Measurements from ENCODE around the gene VSTM2B.

The VSTM2B gene

DNA sequence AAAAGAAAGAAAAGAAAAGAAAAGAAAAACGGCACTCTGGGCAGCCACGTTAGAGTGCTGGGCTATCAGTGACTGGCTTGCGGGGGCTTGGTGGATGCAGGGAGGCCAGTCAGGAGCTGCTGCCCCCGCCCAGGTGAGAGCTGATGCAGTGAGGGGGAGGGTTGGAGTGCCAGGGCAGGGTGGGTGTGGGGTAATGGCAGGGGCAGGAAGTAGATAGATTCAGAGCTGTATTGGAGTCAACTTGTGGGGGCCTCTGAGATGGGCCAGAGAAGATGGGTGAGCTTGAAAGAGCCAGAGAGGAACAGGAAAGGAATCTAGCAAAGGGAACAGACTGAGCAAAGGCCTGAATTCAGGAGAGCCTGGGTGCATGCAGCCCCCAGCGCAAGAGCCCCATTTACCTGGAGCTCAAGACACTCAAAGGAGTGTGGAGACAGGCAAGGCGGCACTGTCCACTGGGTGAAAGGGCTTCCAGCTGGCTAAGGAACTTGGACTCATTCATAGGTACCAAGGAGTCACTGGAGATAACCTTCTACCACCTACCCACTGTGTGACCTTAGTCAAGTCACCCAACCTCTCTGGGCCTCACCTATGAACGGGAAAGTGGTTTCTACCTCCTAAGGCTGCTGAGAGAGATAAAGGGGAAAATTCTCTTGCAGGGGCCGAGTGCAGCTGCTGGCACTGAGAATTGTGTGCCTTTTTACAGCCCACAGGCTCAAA lies 20.2 kb downstream of the VSTM2B start:
- Histone ChIP-seq H3K4me1 (ENCODE audit: insufficient read depth, low read length, severe bottlenecking) (no peaks in the 10 kb centered on the region), H3K27me3 (ENCODE audit: insufficient read depth, low read length) (no peaks in the 10 kb centered on the region)

DNA sequence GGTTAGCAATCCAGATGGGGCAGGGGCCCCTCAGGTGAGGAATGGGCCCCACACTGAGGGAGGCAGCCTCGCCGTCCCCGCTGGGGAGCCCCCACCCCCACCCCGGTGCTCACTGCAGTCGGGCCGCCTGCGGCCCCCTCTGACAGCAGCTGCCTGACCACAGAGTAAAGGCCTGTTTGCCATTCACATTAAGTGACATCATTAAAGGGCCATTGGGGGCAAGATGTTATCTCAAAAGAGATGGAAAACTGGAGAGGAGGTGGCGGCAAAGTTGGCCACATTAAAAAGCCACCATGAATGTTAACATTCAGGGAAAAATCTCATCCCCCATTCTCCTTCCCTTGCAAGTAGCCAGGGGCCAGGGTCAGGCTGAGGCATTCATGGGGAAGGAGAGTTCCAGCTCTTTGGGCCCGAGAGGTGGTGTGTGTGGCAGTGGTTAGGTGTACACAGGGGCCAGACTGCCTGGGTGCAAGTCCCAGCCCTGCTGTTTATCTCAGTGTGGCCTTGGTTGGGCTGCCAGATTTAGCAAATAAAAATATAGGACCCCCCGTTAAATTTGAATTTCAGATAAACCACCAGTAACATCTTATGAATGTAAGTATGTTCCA lies 20.9 kb downstream of the VSTM2B start:
- Histone ChIP-seq H3K27me3 (ENCODE audit: insufficient read depth, low read length) (no peaks in the 10 kb centered on the region), H3K79me2 (ENCODE audit: insufficient read depth, low read length) (no peaks in the 10 kb centered on the region), H3K4me2 (ENCODE audit: low read length) (no peak overlapping the region), H3F3A (ENCODE audit: insufficient read depth, low read length) (no peaks in the 10 kb centered on the region), H3K9me2 (ENCODE audit: low read depth, low read length) (no peaks in the 10 kb centered on the region), H2AFZ (ENCODE audit: low read length) (no peak overlapping the region), H4K20me1 (ENCODE audit: insufficient read depth, low read length) (no peaks in the 10 kb centered on the region), H3K4me3 (ENCODE audit: low read depth, low read length, poor library complexity, severe bottlenecking) (no peak overlapping the region), H3K27ac (ENCODE audit: low read depth, low read length, poor library complexity, severe bottlenecking) (no peak overlapping the region), H3K4me1 (ENCODE audit: insufficient read depth, low read length, severe bottlenecking) (no peaks in the 10 kb centered on the region), H3K9me3 (ENCODE audit: low read length) (no peaks in the 10 kb centered on the region), H3K36me3 (ENCODE audit: insufficient read depth, low read length) (no peaks in the 10 kb centered on the region), H3K9ac (ENCODE audit: low read length) (no peak overlapping the region)
- no peak for TF ChIP-seq CTCF (IDR thresholded peaks at IDR 0.05; ENCODE audit: low read length)

More for the DNA sequence above, 20.2 kb downstream of the VSTM2B start:
- no peaks in the 10 kb centered on the region for H3F3A ChIP-seq (ENCODE audit: insufficient read depth, low read length)
- H3K9ac ChIP-seq (ENCODE audit: low read length), result no peak overlapping the region
- H4K20me1 ChIP-seq (ENCODE audit: insufficient read depth, low read length), result no peaks in the 10 kb centered on the region
- no peaks in the 10 kb centered on the region for H3K9me3 ChIP-seq (ENCODE audit: low read length)
- no peak overlapping the region for H3K4me3 ChIP-seq (ENCODE audit: low read depth, low read length, poor library complexity, severe bottlenecking)
- H3K27ac ChIP-seq (ENCODE audit: low read depth, low read length, poor library complexity, severe bottlenecking), result no peak overlapping the region
- TF ChIP-seq CTCF (IDR thresholded peaks at IDR 0.05; ENCODE audit: low read length), result no peak
- TF ChIP-seq EZH2 (IDR thresholded peaks at IDR 0.05; ENCODE audit: borderline replicate concordance, low read length), result no peak
- H3K4me2 ChIP-seq (ENCODE audit: low read length), result no peak overlapping the region
- no peaks in the 10 kb centered on the region for H3K79me2 ChIP-seq (ENCODE audit: insufficient read depth, low read length)
- H3K9me2 ChIP-seq (ENCODE audit: low read depth, low read length), result no peaks in the 10 kb centered on the region
- no peak overlapping the region for H2AFZ ChIP-seq (ENCODE audit: low read length)
- no peaks in the 10 kb centered on the region for H3K36me3 ChIP-seq (ENCODE audit: insufficient read depth, low read length)

- Histone ChIP-seq H3K4me2 (ENCODE audit: low read length) (no peak overlapping the region), H3K27me3 (ENCODE audit: insufficient read depth, low read length) (no peaks in the 10 kb centered on the region), H3K4me3 (ENCODE audit: low read depth, low read length, poor library complexity, severe bottlenecking) (no peak overlapping the region), H3K9ac (ENCODE audit: low read length) (no peak overlapping the region), H3K79me2 (ENCODE audit: insufficient read depth, low read length) (no peaks in the 10 kb centered on the region), H4K20me1 (ENCODE audit: insufficient read depth, low read length) (no peaks in the 10 kb centered on the region), H3K9me2 (ENCODE audit: low read depth, low read length) (no peaks in the 10 kb centered on the region), H3K27ac (ENCODE audit: low read depth, low read length, poor library complexity, severe bottlenecking) (no peak overlapping the region), H3F3A (ENCODE audit: insufficient read depth, low read length) (no peaks in the 10 kb centered on the region), H3K36me3 (ENCODE audit: insufficient read depth, low read length) (no peaks in the 10 kb centered on the region), H3K9me3 (ENCODE audit: low read length) (no peaks in the 10 kb centered on the region), H2AFZ (ENCODE audit: low read length) (no peak overlapping the region), H3K4me1 (ENCODE audit: insufficient read depth, low read length, severe bottlenecking) (no peaks in the 10 kb centered on the region)
- TF ChIP-seq EZH2 (IDR thresholded peaks at IDR 0.05; ENCODE audit: borderline replicate concordance, low read length), result no peak
- no peak for TF ChIP-seq CTCF (IDR thresholded peaks at IDR 0.05; ENCODE audit: low read length)
These were observed 21.7 kb downstream of the VSTM2B start for GRCh38 chr19:29547361-29547960.

Measured in OCI-LY1 (cell line).